HEK293T (cell line): ENCODE results near the gene NAV2.

Experiments used
- CTCF ChIA-PET: fragments of 350-600 bp; formaldehyde crosslinking; extraction: SDS; loops from one replicate; lab custom pipeline; 2021; ENCODE audit warnings: antibody characterized with exemption, inconsistent platforms; lab: Yijun Ruan, JAX
- POLR2A ChIA-PET: fragments of 350-600 bp; formaldehyde crosslinking; extraction: SDS; loops from one replicate; lab custom pipeline; 2020; ENCODE audit warnings: antibody characterized with exemption, inconsistent platforms; lab: Yijun Ruan, JAX
- DNase-seq: peaks from one replicate; pipeline ENCODE4 v3.0.0; 2012; ENCODE audit warnings: mixed read lengths; ENCODE audit errors: extremely low spot score
- ARNT ChIP-seq: fragments of 450-650 bp; IDR thresholded peaks from 2 replicates; pipeline ENCODE4 v1.6.1; 2017; ENCODE audit warnings: mild to moderate bottlenecking
- BHLHE40 ChIP-seq: fragments of 450-650 bp; IDR thresholded peaks from 2 replicates; pipeline ENCODE4 v1.6.1; 2016; ENCODE audit warnings: mild to moderate bottlenecking, moderate library complexity, borderline replicate concordance
- CTBP1 ChIP-seq: fragments of 450-650 bp; IDR thresholded peaks from 2 replicates; pipeline ENCODE4 v1.6.1; 2016; ENCODE audit warnings: borderline replicate concordance
- ELF4 ChIP-seq: fragments of 450-650 bp; IDR thresholded peaks from 2 replicates; pipeline ENCODE4 v1.6.1; 2017; ENCODE audit warnings: antibody characterized with exemption
- FOXA1 ChIP-seq: fragments of 450-650 bp; IDR thresholded peaks from 2 replicates; pipeline ENCODE4 v1.6.1; 2016; ENCODE audit warnings: mild to moderate bottlenecking
- FOXK2 ChIP-seq: fragments of 450-650 bp; IDR thresholded peaks from 2 replicates; pipeline ENCODE4 v1.6.1; 2016; ENCODE audit warnings: mild to moderate bottlenecking
- FOXM1 ChIP-seq: fragments of 450-650 bp; IDR thresholded peaks from 2 replicates; pipeline ENCODE4 v1.6.1; 2017; ENCODE audit warnings: mild to moderate bottlenecking, borderline replicate concordance
- HDGF ChIP-seq: fragments of 450-650 bp; IDR thresholded peaks from 2 replicates; pipeline ENCODE4 v1.6.1; 2017; ENCODE audit warnings: antibody characterized with exemption, borderline replicate concordance
- L3MBTL2 ChIP-seq: fragments of 450-650 bp; conservative IDR thresholded peaks from 2 replicates; pipeline ENCODE4 v1.6.1; 2016; ENCODE audit warnings: mild to moderate bottlenecking
- LEF1 ChIP-seq: fragments of 450-650 bp; IDR thresholded peaks from 2 replicates; pipeline ENCODE4 v1.6.1; 2017; ENCODE audit warnings: mild to moderate bottlenecking, borderline replicate concordance
- NFRKB ChIP-seq: fragments of 450-650 bp; IDR thresholded peaks from 2 replicates; pipeline ENCODE4 v1.6.1; 2016; ENCODE audit warnings: mild to moderate bottlenecking, moderate library complexity
- SP1 ChIP-seq: fragments of 450-650 bp; IDR thresholded peaks from 2 replicates; pipeline ENCODE4 v1.6.1; 2017
- SUZ12 ChIP-seq: fragments of 450-650 bp; IDR thresholded peaks from 2 replicates; pipeline ENCODE4 v1.6.1; 2016; ENCODE audit warnings: mild to moderate bottlenecking
- TARDBP ChIP-seq: fragments of 450-650 bp; IDR thresholded peaks from 2 replicates; pipeline ENCODE4 v1.6.1; 2016
- ZNF384 ChIP-seq: fragments of 450-650 bp; IDR thresholded peaks from 2 replicates; pipeline ENCODE4 v1.6.1; 2016
- TF ChIP-seq, protein P1 (sequence below): fragments of 450-650 bp; IDR thresholded peaks from 2 replicates; pipeline ENCODE4 v1.6.1; 2016

The NAV2 gene

DNA sequence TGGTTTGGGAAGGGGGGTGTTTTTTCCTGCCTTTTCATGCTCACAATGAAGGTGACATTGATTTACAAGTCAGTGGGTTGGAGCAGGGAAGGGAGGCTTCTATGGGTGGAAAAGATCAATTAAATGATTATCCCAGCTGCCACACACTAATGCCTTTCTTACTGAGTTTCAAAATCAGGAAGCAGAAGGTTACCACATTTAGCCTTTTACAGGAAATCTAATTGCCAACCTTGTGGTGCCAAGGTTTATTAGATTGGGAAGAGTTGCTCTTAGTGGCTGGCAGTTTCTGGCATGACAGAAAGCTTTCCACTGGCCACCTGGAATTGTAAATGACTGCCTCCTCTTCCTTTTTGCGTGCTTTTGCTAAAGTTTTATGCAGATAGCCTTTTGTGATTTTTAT lies 98.7 kb downstream of the NAV2 start:
- no peak for DNase-seq
- TF ChIP-seq FOXA1 (no peak), FOXM1 (no peak), SP1 (no peak), HDGF (no peak), TARDBP (no peak), ELF4 (no peak), BHLHE40 (no peak), CTBP1 (no peak), ARNT (no peak), NFRKB (no peak), SUZ12 (no peak), LEF1 (no peak), ZNF384 (no peak)
- TF ChIP-seq, protein P1, sequence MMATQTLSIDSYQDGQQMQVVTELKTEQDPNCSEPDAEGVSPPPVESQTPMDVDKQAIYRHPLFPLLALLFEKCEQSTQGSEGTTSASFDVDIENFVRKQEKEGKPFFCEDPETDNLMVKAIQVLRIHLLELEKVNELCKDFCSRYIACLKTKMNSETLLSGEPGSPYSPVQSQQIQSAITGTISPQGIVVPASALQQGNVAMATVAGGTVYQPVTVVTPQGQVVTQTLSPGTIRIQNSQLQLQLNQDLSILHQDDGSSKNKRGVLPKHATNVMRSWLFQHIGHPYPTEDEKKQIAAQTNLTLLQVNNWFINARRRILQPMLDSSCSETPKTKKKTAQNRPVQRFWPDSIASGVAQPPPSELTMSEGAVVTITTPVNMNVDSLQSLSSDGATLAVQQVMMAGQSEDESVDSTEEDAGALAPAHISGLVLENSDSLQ, result no peak
- POLR2A ChIA-PET, result no interaction called here
- CTCF ChIA-PET, result no interaction called here

DNA sequence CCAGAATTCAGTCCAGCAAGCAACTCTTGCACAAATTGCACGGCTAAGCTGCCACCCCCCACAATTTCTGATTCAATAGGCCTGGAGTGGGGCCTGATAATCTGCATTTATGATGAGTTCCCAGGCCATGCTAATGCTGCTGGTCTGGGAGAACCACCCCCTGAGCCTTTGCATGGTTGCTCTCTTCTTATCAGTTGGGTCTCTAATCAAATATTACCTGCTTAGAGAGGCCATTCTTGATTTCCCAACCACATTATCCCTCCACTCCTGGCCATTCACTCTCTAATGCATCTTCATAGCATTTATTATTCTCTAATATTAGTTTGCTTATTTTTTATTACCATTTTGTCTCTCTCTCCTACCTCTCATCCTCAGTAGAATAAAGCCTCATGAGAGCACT lies 99.5 kb downstream of the NAV2 start:
- TF ChIP-seq FOXA1, result no peak
- no peak for TF ChIP-seq HDGF
- TF ChIP-seq LEF1, result no peak
- POLR2A ChIA-PET, result no interaction called here
- no peak for DNase-seq
- CTCF ChIA-PET, result no interaction called here

DNA sequence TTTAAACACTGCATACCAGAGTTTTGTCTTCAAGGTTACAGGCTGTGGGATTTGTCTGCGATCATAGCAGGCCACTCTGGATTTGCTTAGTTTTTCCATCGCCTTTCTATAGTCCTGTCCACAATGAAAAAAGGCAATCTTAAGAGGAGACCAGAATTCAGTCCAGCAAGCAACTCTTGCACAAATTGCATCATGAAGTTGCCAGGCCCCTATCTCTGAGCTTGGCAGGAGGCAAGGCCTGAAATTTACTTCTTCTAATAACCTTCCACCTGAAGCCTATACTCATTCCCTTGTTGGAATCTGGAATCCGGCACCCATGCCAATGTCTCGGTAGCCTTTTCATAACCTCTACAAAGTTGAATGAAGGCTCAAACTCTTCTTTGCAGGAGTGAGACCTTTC lies 100.1 kb downstream of the NAV2 start:
- ChIA-PET POLR2A (no interaction called here), CTCF (no interaction called here)
- DNase-seq, result no peak
- TF ChIP-seq TARDBP (no peak), SP1 (no peak), CTBP1 (no peak), LEF1 (no peak), HDGF (no peak), SUZ12 (no peak), L3MBTL2 (no peak), ELF4 (no peak), NFRKB (no peak), ZNF384 (no peak), FOXM1 (no peak), BHLHE40 (no peak), ARNT (no peak)
- TF ChIP-seq, protein P1, result no peak

- POLR2A ChIA-PET, result no interaction called here
- CTCF ChIA-PET, result no interaction called here
These were observed 100.7 kb downstream of the NAV2 start for GRCh38 chr11:19813158-19813879.

DNA sequence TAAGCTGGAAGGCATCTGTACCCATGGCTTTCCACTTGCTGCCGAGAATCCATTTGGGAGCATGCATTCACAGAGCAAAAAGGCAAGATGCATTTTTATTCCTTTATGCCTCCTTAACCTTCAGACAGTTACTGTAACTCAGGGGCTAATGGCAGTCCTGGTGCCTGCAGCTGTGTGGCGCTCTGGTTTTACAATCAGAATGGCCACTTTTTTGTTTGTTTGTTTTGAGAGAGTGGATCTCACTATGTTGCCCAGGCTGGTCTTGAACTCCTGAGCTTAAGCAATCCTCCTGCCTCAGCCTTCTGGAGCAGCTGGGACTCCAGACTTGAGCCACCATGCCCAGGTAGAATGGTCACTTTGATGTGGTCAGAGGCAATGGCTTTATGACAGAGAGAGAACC lies 101.8 kb downstream of the NAV2 start:
- ChIA-PET CTCF (no interaction called here), POLR2A (no interaction called here)
- no peak for TF ChIP-seq FOXA1
- no peak for TF ChIP-seq TARDBP
- DNase-seq, result no peak

More at GRCh38 chr11:19813158-19813879, 100.7 kb downstream of the NAV2 start:
- DNase-seq, result no peak
- TF ChIP-seq ARNT (no peak), TARDBP (no peak), NFRKB (no peak), SP1 (no peak), LEF1 (no peak)

GRCh38 chr11:19816040-19816439 lies 103.4 kb downstream of the NAV2 start:
- DNase-seq, result no peak
- CTCF ChIA-PET, result no interaction called here
- TF ChIP-seq NFRKB, result no peak
- no peak for TF ChIP-seq L3MBTL2
- no peak for TF ChIP-seq ZNF384
- TF ChIP-seq LEF1, result no peak
- no peak for TF ChIP-seq HDGF
- no peak for TF ChIP-seq FOXK2
- TF ChIP-seq FOXA1, result no peak
- no peak for TF ChIP-seq SP1
- TF ChIP-seq ELF4, result no peak
- no peak for TF ChIP-seq SUZ12
- TF ChIP-seq, protein P1, result no peak
- no peak for TF ChIP-seq TARDBP
- no peak for TF ChIP-seq FOXM1
- no peak for TF ChIP-seq CTBP1
- no peak for TF ChIP-seq BHLHE40
- no peak for TF ChIP-seq ARNT
- POLR2A ChIA-PET, result no interaction called here

- CTCF ChIA-PET, result no interaction called here
- TF ChIP-seq, protein P1, result no peak
- TF ChIP-seq FOXK2 (no peak), SUZ12 (no peak), ZNF384 (no peak)
- DNase-seq, result no peak
- POLR2A ChIA-PET, result no interaction called here
These were observed 104.2 kb downstream of the NAV2 start for GRCh38 chr11:19816817-19817216.
